H1 (cell line): ENCODE results near the gene RPL18.

ENCODE experiments used
- CBX5 ChIP-seq: fragments of 300-800, 300-1000 bp; sonication (generic); IDR thresholded peaks from 2 replicates; pipeline ENCODE4 v1.7.1; 2016; ENCODE audit warnings: antibody characterized with exemption, low read length, low read depth
- EZH2 ChIP-seq: fragments of 200-600 bp; sonication (generic); IDR thresholded peaks from 2 replicates; pipeline ENCODE4 v1.7.1; 2012; ENCODE audit warnings: low read depth, mild to moderate bottlenecking, moderate library complexity, low read length, inconsistent platforms; ENCODE audit not compliant: severe bottlenecking
- GABPA ChIP-seq: IDR thresholded peaks from 2 replicates; pipeline ENCODE4 v1.6.1; 2011; ENCODE audit warnings: mild to moderate bottlenecking, low read length, moderate library complexity, borderline replicate concordance; ENCODE audit not compliant: insufficient read depth
- GTF2F1 ChIP-seq: IDR thresholded peaks from 2 replicates; pipeline ENCODE4 v1.6.1; 2012; ENCODE audit warnings: low read depth, low read length, improper control_type of control experiment, borderline replicate concordance
- PHF8 ChIP-seq: fragments of 200-600 bp; sonication (generic); conservative IDR thresholded peaks from 2 replicates; pipeline ENCODE4 v1.7.1; 2012; ENCODE audit warnings: low read depth, mild to moderate bottlenecking, inconsistent platforms, low read length, moderate library complexity
- POLR2A ChIP-seq, 2 experiments: IDR thresholded peaks; 1 replicate in 1 of 2; 2 replicates in 1 of 2; pipeline ENCODE4 v1.6.1; 2011; ENCODE audit warnings: low read depth in 2 of 2, low read length in 2 of 2, mild to moderate bottlenecking in 2 of 2; ENCODE audit errors: control extremely low read depth in 1 of 2
- POLR2AphosphoS5 ChIP-seq: IDR thresholded peaks from 2 replicates; pipeline ENCODE4 v1.6.1; 2011; ENCODE audit warnings: low read depth, low read length
- RFX5 ChIP-seq: IDR thresholded peaks from 2 replicates; pipeline ENCODE4 v1.6.1; 2011; ENCODE audit warnings: low read depth, low read length, improper control_type of control experiment, borderline replicate concordance
- SIN3A ChIP-seq, 2 experiments: IDR thresholded peaks in 1 of 2; conservative IDR thresholded peaks in 1 of 2; 2 replicates each; pipeline ENCODE4 v1.6.1; 2011 to 2012; ENCODE audit warnings: low read length in 2 of 2, improper control_type of control experiment in 1 of 2, low read depth in 1 of 2, mild to moderate bottlenecking in 1 of 2
- SIX5 ChIP-seq: IDR thresholded peaks from 2 replicates; pipeline ENCODE4 v1.6.1; 2011; ENCODE audit warnings: mild to moderate bottlenecking, low read depth, low read length
- SP2 ChIP-seq: IDR thresholded peaks from 2 replicates; pipeline ENCODE4 v1.6.1; 2012; ENCODE audit warnings: mild to moderate bottlenecking, low read length, inconsistent platforms
- TF ChIP-seq, protein P1 (sequence below), 3 experiments: IDR thresholded peaks; 1 replicate in 2 of 3; 2 replicates in 1 of 3; pipeline versions ENCODE4 v1.5.1 to v1.6.1; 2011; ENCODE audit warnings: low read length in 3 of 3, mild to moderate bottlenecking in 3 of 3, inconsistent platforms in 2 of 3, low read depth in 1 of 3, moderate library complexity in 1 of 3; ENCODE audit not compliant: insufficient read depth in 1 of 3; ENCODE audit errors: control extremely low read depth in 1 of 3
- TF ChIP-seq, protein P2 (sequence below): IDR thresholded peaks from 2 replicates; pipeline ENCODE4 v1.6.1; 2011; ENCODE audit warnings: low read length, improper control_type of control experiment

DNA sequence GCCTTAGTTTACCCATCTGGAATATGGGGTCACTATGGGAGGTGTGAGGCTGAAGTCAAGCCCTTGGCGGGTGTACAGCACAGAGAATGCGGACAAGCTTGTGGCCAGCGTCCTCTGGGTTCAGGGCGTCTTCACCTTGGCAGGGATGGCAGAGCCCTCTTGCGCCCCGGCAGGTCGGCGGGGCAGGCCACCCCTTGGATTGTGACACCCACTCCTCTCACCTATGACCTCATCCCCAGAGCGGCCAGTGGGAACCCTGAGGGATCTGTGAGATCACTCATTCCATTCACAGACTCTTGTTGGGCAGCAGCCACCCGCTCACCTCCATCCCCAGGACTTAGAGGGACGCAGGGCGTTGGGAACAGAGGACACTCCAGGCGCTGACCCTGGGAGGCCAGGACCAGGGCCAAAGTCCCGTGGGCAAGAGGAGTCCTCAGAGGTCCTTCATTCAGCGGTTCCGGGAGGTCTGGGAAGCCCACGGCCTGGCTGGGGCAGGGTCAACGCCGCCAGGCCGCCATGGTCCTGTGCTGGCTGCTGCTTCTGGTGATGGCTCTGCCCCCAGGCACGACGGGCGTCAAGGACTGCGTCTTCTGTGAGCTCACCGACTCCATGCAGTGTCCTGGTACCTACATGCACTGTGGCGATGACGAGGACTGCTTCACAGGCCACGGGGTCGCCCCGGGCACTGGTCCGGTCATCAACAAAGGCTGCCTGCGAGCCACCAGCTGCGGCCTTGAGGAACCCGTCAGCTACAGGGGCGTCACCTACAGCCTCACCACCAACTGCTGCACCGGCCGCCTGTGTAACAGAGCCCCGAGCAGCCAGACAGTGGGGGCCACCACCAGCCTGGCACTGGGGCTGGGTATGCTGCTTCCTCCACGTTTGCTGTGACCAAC is 12.3 kb downstream of the RPL18 start, which contains the start of gene SPACA4:
- TF ChIP-seq, protein P1, sequence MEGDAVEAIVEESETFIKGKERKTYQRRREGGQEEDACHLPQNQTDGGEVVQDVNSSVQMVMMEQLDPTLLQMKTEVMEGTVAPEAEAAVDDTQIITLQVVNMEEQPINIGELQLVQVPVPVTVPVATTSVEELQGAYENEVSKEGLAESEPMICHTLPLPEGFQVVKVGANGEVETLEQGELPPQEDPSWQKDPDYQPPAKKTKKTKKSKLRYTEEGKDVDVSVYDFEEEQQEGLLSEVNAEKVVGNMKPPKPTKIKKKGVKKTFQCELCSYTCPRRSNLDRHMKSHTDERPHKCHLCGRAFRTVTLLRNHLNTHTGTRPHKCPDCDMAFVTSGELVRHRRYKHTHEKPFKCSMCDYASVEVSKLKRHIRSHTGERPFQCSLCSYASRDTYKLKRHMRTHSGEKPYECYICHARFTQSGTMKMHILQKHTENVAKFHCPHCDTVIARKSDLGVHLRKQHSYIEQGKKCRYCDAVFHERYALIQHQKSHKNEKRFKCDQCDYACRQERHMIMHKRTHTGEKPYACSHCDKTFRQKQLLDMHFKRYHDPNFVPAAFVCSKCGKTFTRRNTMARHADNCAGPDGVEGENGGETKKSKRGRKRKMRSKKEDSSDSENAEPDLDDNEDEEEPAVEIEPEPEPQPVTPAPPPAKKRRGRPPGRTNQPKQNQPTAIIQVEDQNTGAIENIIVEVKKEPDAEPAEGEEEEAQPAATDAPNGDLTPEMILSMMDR (IDR thresholded peaks at IDR 0.05; ENCODE audit: control extremely low read depth in 1 of 3, insufficient read depth in 1 of 3, low read depth in 1 of 3, low read length in 3 of 3) = no peak
- TF ChIP-seq EZH2 (no peak), SIX5 (no peak), CBX5 (no peak), SIN3A (conservative IDR thresholded peaks at IDR 0.05 in 1 of 2, IDR thresholded peaks at IDR 0.05 in 1 of 2; ENCODE audit: low read depth in 1 of 2, low read length in 2 of 2) (no peak), GTF2F1 (no peak), PHF8 (no peak), POLR2A (IDR thresholded peaks at IDR 0.05; ENCODE audit: control extremely low read depth in 1 of 2, low read depth in 2 of 2, low read length in 2 of 2) (no peak), SP2 (no peak), RFX5 (no peak), GABPA (no peak), POLR2AphosphoS5 (no peak)
- TF ChIP-seq, protein P2, sequence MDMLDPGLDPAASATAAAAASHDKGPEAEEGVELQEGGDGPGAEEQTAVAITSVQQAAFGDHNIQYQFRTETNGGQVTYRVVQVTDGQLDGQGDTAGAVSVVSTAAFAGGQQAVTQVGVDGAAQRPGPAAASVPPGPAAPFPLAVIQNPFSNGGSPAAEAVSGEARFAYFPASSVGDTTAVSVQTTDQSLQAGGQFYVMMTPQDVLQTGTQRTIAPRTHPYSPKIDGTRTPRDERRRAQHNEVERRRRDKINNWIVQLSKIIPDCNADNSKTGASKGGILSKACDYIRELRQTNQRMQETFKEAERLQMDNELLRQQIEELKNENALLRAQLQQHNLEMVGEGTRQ = no peak
